22Rv1 (cell line): ENCODE data around the gene SLMAP.

Experiments
- ZFX ChIP-seq: fragments of 450-650 bp; IDR thresholded peaks from 2 replicates; pipeline ENCODE4 v1.6.1; 2017; ENCODE audit warnings: antibody characterized with exemption, borderline replicate concordance
- TF ChIP-seq, protein P1 (sequence below): fragments of 450-650 bp; IDR thresholded peaks from 2 replicates; pipeline ENCODE4 v1.5.1; 2017; ENCODE audit warnings: mild to moderate bottlenecking

DNA sequence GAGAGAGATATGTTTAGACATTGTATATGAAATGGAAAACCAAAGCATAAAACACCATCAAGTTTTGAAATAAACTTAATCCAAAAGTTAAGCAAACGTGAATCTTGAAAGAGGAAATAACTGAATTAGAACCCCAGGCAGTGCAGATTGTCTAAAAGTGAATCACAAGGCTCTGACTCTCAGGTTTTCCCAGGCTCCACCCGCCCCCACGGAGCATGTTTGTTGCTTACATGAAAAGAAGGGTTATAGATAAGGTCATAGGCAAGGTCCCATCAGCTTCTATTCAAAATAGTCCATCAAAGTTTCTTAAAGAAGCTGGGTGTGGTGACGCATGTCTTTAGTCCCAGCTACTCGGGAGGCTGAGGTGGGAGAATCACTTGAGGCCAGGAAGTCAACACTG lies 29.0 kb upstream of the SLMAP start:
- TF ChIP-seq, protein P1, sequence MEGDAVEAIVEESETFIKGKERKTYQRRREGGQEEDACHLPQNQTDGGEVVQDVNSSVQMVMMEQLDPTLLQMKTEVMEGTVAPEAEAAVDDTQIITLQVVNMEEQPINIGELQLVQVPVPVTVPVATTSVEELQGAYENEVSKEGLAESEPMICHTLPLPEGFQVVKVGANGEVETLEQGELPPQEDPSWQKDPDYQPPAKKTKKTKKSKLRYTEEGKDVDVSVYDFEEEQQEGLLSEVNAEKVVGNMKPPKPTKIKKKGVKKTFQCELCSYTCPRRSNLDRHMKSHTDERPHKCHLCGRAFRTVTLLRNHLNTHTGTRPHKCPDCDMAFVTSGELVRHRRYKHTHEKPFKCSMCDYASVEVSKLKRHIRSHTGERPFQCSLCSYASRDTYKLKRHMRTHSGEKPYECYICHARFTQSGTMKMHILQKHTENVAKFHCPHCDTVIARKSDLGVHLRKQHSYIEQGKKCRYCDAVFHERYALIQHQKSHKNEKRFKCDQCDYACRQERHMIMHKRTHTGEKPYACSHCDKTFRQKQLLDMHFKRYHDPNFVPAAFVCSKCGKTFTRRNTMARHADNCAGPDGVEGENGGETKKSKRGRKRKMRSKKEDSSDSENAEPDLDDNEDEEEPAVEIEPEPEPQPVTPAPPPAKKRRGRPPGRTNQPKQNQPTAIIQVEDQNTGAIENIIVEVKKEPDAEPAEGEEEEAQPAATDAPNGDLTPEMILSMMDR: no peak
- TF ChIP-seq ZFX: no peak
